GM12874 (cell line): ENCODE measurements around the gene NTRK3.

Experiments
- CTCF ChIP-seq: IDR thresholded peaks from 2 replicates; pipeline ENCODE4 v1.5.1; 2011; ENCODE audit warnings: low read depth, mild to moderate bottlenecking, control low read depth, low read length, moderate library complexity; ENCODE audit not compliant: insufficient read depth

The NTRK3 gene

GRCh38 chr15:88118741-88119140, 137.8 kb downstream of the NTRK3 start:
- no peak for TF ChIP-seq CTCF

GRCh38 chr15:88118035-88118434, 138.5 kb downstream of the NTRK3 start:
- TF ChIP-seq CTCF: no peak

- TF ChIP-seq CTCF: no peak
These were observed 140.9 kb downstream of the NTRK3 start for GRCh38 chr15:88115486-88116152.

- TF ChIP-seq CTCF: no peak
These were observed 142.8 kb downstream of the NTRK3 start for GRCh38 chr15:88113613-88114308.

- TF ChIP-seq CTCF: no peak
These were observed 147.5 kb downstream of the NTRK3 start for GRCh38 chr15:88108991-88109390.

GRCh38 chr15:88108477-88108876, 148.1 kb downstream of the NTRK3 start:
- no peak for TF ChIP-seq CTCF

- no peak for TF ChIP-seq CTCF
These were observed 150.5 kb downstream of the NTRK3 start for GRCh38 chr15:88106074-88106473.
